Liver (tissue), 9 donors: ENCODE data around the gene MYLK2. TPM values are rescaled to one million over a fixed set of nuclear protein-coding genes. Genes with fewer than 3 reads are reported as not detected.

Experiments
- DNase-seq: peaks from one replicate; pipeline ENCODE4 v3.0.0-alpha.2; 2017; ENCODE audit warnings: low spot score
- H3K27ac ChIP-seq, 2 donors: one replicate each; pipeline ENCODE4 v1.7.0; 2013; ENCODE audit warnings: inconsistent platforms in 2 of 2, low read length in 2 of 2, control low read depth in 1 of 2, low read depth in 1 of 2, mild to moderate bottlenecking in 1 of 2
- H3K27me3 ChIP-seq, 4 donors: one replicate each; pipeline versions ENCODE4 v1.6.1 to v1.7.0; 2013; ENCODE audit warnings: low read length in 3 of 4, inconsistent platforms in 1 of 4, mild to moderate bottlenecking in 1 of 4, moderate library complexity in 1 of 4; ENCODE audit not compliant: control insufficient read depth in 4 of 4, insufficient read depth in 4 of 4
- H3K36me3 ChIP-seq, 4 donors: one replicate each; pipeline versions ENCODE4 v1.6.1 to v1.7.0; 2013; ENCODE audit warnings: low read length in 3 of 4, mild to moderate bottlenecking in 3 of 4, low read depth in 1 of 4, moderate library complexity in 1 of 4; ENCODE audit not compliant: control insufficient read depth in 4 of 4, insufficient read depth in 3 of 4
- H3K4me1 ChIP-seq, 4 donors: one replicate each; pipeline versions ENCODE4 v1.6.1 to v1.7.0; 2013; ENCODE audit warnings: low read length in 3 of 4, mild to moderate bottlenecking in 3 of 4, moderate library complexity in 1 of 4; ENCODE audit not compliant: control insufficient read depth in 4 of 4, insufficient read depth in 4 of 4
- H3K4me3 ChIP-seq, 3 donors: one replicate each; pipeline versions ENCODE4 v1.6.1 to v1.7.0; 2013; ENCODE audit warnings: low read length in 3 of 3, control low read depth in 1 of 3, low read depth in 1 of 3, mild to moderate bottlenecking in 1 of 3
- H3K9ac ChIP-seq, 2 donors: one replicate each; pipeline ENCODE4 v1.7.0; 2013; ENCODE audit warnings: low read length in 2 of 2, mild to moderate bottlenecking in 2 of 2, moderate library complexity in 2 of 2, control low read depth in 1 of 2, low read depth in 1 of 2
- H3K9me3 ChIP-seq, 4 donors: one replicate each; pipeline versions ENCODE4 v1.6.1 to v1.7.0; 2013; ENCODE audit warnings: low read length in 3 of 4; ENCODE audit not compliant: control insufficient read depth in 4 of 4
- ATF3 ChIP-seq: IDR thresholded peaks from 2 replicates; pipeline ENCODE4 v1.6.1; 2016; ENCODE audit warnings: antibody characterized with exemption
- EGR1 ChIP-seq, 2 donors: IDR thresholded peaks; 2 replicates each; pipeline ENCODE4 v1.6.1; 2016 to 2018; ENCODE audit warnings: antibody characterized with exemption in 2 of 2, low read depth in 2 of 2
- FOXA1 ChIP-seq: IDR thresholded peaks from 2 replicates; pipeline ENCODE4 v1.6.1; 2016; ENCODE audit warnings: antibody characterized with exemption
- FOXA2 ChIP-seq: IDR thresholded peaks from 2 replicates; pipeline ENCODE4 v1.6.1; 2016; ENCODE audit warnings: antibody characterized with exemption
- GABPA ChIP-seq, 2 donors: IDR thresholded peaks in 1 of 2; conservative IDR thresholded peaks in 1 of 2; 2 replicates each; pipeline ENCODE4 v1.6.1; 2016; ENCODE audit warnings: antibody characterized with exemption in 2 of 2, mild to moderate bottlenecking in 1 of 2, moderate library complexity in 1 of 2
- HNF4A ChIP-seq, 2 donors: conservative IDR thresholded peaks; 2 replicates each; pipeline ENCODE4 v1.6.1; 2016; ENCODE audit warnings: antibody characterized with exemption in 2 of 2, mild to moderate bottlenecking in 2 of 2
- MAX ChIP-seq: IDR thresholded peaks from 2 replicates; pipeline ENCODE4 v1.6.1; 2016; ENCODE audit warnings: antibody characterized with exemption
- NR2F2 ChIP-seq: IDR thresholded peaks from 2 replicates; pipeline ENCODE4 v1.6.1; 2016; ENCODE audit warnings: antibody characterized with exemption
- RAD21 ChIP-seq, 2 donors: IDR thresholded peaks; 2 replicates each; pipeline ENCODE4 v1.6.1; 2016; ENCODE audit warnings: antibody characterized with exemption in 2 of 2, mild to moderate bottlenecking in 2 of 2
- REST ChIP-seq: IDR thresholded peaks from 2 replicates; pipeline ENCODE4 v1.6.1; 2016; ENCODE audit warnings: antibody characterized with exemption, mild to moderate bottlenecking
- RXRA ChIP-seq, 2 donors: IDR thresholded peaks; 2 replicates each; pipeline ENCODE4 v1.6.1; 2017 to 2018; ENCODE audit warnings: antibody characterized with exemption in 2 of 2, mild to moderate bottlenecking in 1 of 2
- SP1 ChIP-seq: IDR thresholded peaks from 2 replicates; pipeline ENCODE4 v1.6.1; 2018; ENCODE audit warnings: antibody characterized with exemption, mild to moderate bottlenecking
- YY1 ChIP-seq: IDR thresholded peaks from 2 replicates; pipeline ENCODE4 v1.6.1; 2016; ENCODE audit warnings: antibody characterized with exemption, mild to moderate bottlenecking
- ZBTB33 ChIP-seq: IDR thresholded peaks from 2 replicates; pipeline ENCODE4 v1.6.1; 2016; ENCODE audit warnings: antibody characterized with exemption
- WGBS: extraction: QIAGEN DNeasy Blood & Tissue Kit; methylation state at CpG from one replicate; pipeline ENCODE4 v1.1.7; 2013; 5-methylcytosine and 5-hydroxymethylcytosine counted together
- polyA plus RNA-seq, 2 donors: library from polyadenylated mRNA; stranded (reverse) in 1 of 2; unstranded in 1 of 2; fragments of 200-250 nt in 1 of 2; fragments of >200 nt in 1 of 2; fragmentation: Nextera tagmentation in 1 of 2; extraction: Ambion mirVana in 1 of 2; gene quantifications; one replicate each; pipeline versions ENCODE4 v1.2.1 to v1.2.3, GENCODE V29; 2013 to 2015
- total RNA-seq, 2 donors: library from RNA; depleted of rRNA; stranded (reverse); fragments of >200 nt; gene quantifications; one replicate each; pipeline ENCODE4 v1.2.3, GENCODE V29; 2014
- donor health status: healthy.
- donor health status: healthy.
- donor health status: healthy.
- donor health status: healthy.
- donor health status: healthy.

MYLK2 gene
- total and polyA plus RNA-seq, 4 donors, result 0.08 to 0.19 TPM; not detected in 2

GRCh38 chr20:31848088-31848999 lies 29.2 kb downstream of the MYLK2 start:
- no peaks in the 10 kb centered on the region for H3K4me1 ChIP-seq
- no peaks in the 10 kb centered on the region for H3K36me3 ChIP-seq
- peaks cover 0 to 3% (median 2%) of the 10 kb centered on the region in 4 donors for H3K27me3 ChIP-seq
- no peaks in the 10 kb centered on the region for H3K9me3 ChIP-seq
- no peak overlapping the region for H3K9ac ChIP-seq
- no peak overlapping the region for H3K4me3 ChIP-seq
- TF ChIP-seq MAX, result no peak
- TF ChIP-seq ATF3, result no peak
- no peak for TF ChIP-seq NR2F2
- TF ChIP-seq ZBTB33, result no peak
- TF ChIP-seq HNF4A (conservative IDR thresholded peaks at IDR 0.05), result no peak
- no peak for TF ChIP-seq RXRA (IDR thresholded peaks at IDR 0.05)
- no peak for TF ChIP-seq YY1
- TF ChIP-seq REST, result no peak
- WGBS, result 85% methylated on average over 32 of the region's 32 CpGs
- no peak overlapping the region for H3K27ac ChIP-seq
- no peak for DNase-seq

- Histone ChIP-seq H3K9ac (no peak overlapping the region), H3K27me3 (peaks cover 0 to 3% (median 2%) of the 10 kb centered on the region in 4 donors), H3K4me1 (no peaks in the 10 kb centered on the region), H3K36me3 (no peaks in the 10 kb centered on the region), H3K27ac (no peak overlapping the region), H3K9me3 (no peaks in the 10 kb centered on the region), H3K4me3 (no peak overlapping the region)
- no peak for TF ChIP-seq SP1
- TF ChIP-seq GABPA (IDR thresholded peaks at IDR 0.05 in 1 of 2, conservative IDR thresholded peaks at IDR 0.05 in 1 of 2), result no peak
- no peak for TF ChIP-seq RAD21 (IDR thresholded peaks at IDR 0.05)
- no peak for TF ChIP-seq YY1
- TF ChIP-seq ATF3, result no peak
- no peak for TF ChIP-seq RXRA (IDR thresholded peaks at IDR 0.05)
- TF ChIP-seq REST, result no peak
- TF ChIP-seq HNF4A (conservative IDR thresholded peaks at IDR 0.05), result no peak
- no peak for TF ChIP-seq ZBTB33
- no peak for TF ChIP-seq EGR1 (IDR thresholded peaks at IDR 0.05; ENCODE audit: low read depth in 2 of 2)
- no peak for TF ChIP-seq FOXA2
- no peak for TF ChIP-seq FOXA1
- no peak for DNase-seq
- WGBS, result 23% methylated on average over 45 of the region's 45 CpGs
Measured at GRCh38 chr20:31849306-31849930, 30.3 kb downstream of the MYLK2 start.
